Cerebellar cortex (tissue), 1 donor: ENCODE results near the gene SSUH2.

ENCODE experiments used
- DNase-seq: peaks from one replicate; pipeline ENCODE4 v3.0.0-alpha.2; 2015; ENCODE audit warnings: low spot score

The SSUH2 gene

DNA sequence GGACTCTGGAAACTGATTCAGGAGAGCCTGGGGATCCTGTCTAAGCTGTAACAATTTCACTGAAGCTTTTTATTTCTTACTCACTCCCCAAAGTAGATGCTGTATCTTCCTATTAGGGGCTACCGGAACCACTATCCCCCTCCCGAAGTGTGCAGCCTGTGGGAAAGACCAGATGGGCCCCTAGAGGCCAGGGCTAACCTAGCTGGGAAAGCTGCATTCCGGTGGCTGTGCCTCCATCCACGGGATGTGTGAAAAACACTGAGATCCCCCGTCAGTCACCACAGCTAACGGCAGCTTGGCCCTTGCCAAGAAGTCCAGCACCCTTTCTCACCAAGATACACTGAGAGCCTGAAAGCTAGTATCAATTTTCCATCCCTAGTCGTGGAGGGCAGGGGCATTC is 3.1 kb downstream of the SSUH2 start:
- no peak for DNase-seq

DNA sequence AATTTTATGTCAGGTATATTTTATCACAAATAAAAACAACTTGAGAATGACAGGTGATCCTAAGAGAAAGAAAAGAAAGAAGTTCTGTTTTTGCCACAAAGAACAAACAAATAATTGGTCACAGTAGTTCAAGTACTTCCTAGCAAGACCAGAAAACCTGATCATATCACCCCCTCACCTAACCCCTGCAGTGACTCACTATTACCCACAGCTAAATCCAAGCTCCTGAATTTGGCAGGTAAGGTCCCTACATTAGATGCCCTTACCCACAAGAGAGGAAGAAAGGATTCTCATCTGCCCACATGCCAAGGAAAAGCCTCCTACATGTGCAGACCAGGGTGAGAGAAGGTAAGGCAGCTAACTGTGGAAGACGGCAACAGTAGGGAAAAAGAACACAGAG is 4.4 kb downstream of the SSUH2 start:
- DNase-seq: no peak

DNA sequence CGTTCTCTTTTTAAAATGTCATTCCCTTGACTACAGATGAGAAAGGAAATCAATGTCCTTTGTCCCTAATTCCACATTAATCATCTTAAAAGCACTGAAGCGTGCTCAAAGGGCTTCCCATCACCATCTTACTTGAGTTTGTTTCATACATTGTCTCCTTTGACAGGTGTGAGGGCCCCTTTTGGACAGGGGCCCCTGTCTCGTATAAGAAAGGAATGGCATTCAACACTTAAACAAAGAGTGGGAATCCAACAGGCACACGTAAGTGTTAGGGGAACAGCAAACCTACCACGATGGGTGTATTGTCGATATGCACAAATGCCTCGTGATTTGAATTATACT is 5.0 kb downstream of the SSUH2 start:
- DNase-seq: no peak

DNA sequence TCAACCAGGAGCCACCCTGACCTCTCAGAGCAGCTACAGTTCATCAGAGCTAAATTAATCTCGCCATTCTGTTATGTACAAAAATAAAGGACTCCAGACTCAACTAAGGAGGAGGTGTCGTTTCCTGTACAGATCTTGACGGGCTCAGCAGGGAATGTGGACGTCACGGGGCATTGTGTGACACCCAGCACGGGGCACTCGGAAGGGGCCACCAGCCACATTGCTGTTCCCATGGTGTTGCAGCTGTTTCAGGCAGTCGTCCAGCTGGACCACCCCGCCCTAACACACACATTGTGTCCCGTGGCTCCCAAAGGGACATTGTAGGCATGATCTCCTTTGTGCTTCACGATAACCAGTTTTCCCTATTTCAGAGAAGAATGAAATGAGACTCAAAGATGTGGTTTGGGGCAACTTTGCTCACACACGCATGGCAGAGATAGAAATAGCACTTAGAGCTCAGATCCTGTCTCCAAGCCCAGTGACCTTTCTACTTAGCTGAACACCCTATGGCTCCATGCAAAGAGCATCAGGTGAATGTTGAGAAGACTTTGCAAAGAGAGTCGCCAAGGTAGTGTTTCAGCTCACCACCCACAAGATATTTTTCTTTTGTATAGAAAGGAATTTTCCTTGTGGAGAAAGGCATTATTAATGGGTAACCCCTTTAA is 5.5 kb downstream of the SSUH2 start:
- no peak for DNase-seq

DNA sequence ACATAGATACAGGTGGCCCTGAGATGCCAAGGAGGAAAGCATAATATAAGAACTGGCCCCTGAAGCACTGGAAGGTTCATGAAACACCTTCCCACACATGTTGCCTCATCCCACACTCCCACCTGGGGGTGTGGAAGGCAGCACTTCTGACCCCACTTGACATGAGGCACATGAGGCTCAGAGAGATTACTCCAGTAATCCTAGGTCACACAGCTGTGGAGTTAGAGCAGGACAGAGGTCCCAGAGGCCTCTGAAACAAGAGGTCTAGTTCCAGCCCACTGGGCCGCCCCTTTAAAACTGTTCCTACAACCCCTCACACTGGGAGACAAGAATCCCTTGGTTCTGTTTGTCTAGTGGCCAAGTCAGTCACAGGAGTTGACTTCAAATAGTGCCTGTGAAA is 7.2 kb downstream of the SSUH2 start:
- DNase-seq: no peak

DNA sequence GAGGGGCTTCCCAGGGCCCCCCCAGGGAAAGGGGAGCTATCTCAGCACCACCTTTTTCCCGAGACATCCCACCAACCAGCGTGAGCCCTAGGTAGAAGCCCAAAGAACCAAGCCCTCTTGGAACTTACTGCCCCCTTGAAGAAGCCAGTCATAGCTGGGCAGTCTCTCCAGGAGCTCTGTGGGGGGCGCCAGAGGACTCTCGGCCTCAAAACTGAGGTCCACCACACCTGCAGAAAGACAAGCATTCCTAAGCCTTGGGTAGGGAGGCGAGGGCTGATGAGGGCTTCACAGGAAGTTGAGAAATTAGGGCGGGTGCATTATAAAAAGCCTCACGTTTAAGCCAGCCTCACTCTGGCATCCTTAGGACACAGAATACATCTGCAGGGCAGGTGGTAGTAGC is 9.0 kb downstream of the SSUH2 start:
- DNase-seq: no peak

DNA sequence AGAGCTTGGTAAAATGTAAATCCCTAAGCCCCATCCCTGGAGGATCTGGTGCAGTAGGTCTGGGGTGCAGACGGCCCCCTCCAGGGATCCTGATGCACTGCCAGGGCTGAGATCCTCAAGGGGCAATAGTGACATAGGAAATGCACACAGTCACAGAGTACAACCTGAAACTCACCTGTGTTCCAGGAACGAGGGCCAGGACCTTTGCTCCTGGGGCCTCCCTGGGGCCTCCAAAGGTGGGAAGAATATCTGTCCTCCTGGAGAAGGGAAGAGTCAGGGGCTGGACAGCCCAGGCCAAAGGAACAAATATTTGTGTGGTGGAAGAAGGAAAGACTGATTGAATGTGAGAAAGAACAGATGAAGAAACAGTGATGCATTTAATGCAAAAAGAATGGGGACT is 9.5 kb downstream of the SSUH2 start:
- DNase-seq: no peak

DNA sequence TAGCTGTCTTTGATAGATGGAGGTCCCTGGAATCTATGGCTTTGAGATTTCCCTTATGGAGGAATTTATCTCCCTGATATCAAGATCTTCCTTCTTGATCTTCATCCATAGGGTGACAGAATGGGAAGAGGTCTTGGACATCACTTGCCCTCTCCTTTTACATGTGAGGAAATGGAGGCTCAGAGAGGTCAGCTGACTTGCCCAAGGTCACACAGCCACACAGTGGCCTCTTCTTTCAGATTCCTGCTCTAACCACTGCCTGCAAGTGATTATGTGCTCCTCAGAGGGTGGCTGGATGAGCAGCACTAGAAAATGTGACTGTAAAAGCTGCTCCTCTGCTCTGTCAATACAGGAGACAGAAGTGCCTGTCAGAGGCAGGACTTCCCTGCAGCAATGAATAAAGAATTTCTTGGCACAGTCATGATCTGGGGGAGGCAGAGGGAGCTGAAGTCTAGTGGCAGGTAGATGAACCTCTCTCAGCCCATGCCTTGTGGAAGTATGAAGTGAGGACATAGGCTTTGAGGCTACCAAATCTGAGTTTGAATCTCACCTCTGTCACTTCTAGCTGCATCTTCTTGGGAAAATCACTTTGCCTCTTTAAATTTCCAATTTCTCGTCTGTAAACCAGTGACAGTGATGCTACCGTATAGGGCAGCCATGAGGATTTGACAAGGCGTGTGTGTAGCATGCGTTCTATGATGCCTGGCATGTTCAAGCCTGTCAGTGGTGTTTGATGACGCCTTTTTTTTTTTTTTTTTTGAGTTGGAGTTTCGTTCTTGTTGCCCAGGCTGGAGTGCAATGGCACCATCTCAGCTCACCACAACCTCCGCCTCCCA is 12.0 kb downstream of the SSUH2 start:
- DNase-seq: no peak

DNA sequence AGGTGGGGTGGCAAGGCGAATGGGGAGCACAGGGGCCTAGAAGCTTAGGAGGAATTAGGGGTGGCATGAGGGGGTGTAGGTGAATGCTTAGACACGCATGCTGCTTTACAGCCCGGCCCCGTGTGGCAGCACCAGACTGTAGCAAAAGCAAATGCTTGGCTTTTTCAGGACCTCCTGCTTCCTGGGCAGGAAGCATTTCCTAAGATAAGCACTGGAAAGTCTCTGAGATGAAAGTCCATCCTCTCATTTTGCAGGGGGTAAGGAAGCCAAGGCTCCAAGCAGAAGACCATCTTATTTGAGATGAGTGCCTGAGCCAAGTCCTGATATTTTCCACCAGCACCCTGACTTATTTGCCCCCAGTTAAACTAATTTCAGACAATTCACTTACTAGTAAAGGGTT is 12.9 kb downstream of the SSUH2 start:
- no peak for DNase-seq

DNA sequence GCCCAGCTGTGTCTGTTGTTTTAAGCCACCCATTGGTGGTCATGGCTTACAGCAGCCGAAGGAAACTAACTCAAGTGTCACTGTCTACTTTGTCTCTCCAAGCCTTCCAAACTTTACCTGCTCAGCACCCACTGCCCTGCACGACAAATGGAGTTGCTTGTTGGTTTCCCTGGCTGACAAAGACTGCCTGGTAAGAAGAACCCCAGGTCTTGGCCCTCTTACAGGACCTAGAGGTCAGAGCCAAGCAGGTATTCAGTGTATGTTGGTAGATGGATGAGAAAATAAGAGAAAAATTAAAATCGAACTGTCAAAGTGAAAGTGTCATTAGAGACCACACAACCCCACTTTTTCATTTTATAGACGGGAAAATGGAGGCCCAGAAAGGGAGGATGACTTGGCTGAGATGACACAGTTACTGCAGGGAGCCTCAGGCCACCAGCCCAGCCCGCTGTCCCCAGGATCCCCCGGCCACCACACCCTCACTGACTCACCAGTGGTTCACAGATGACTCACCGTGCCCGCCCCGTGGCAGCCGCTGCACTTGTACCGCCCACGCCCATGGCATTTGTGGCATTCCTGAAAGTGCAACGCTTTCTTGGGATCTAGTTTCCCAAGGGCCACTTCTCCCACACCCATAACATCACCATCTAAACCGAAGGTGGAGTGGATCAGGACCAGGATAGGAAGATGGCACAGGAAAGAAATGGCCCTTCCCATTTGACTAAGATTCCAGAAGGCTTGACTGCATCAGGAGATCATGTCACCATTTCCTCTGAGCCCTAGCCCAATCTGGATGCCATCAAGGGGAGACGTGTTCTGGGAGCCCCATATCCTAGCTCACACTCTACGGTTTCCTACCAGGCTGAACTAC is 15.2 kb downstream of the SSUH2 start:
- no peak for DNase-seq

DNA sequence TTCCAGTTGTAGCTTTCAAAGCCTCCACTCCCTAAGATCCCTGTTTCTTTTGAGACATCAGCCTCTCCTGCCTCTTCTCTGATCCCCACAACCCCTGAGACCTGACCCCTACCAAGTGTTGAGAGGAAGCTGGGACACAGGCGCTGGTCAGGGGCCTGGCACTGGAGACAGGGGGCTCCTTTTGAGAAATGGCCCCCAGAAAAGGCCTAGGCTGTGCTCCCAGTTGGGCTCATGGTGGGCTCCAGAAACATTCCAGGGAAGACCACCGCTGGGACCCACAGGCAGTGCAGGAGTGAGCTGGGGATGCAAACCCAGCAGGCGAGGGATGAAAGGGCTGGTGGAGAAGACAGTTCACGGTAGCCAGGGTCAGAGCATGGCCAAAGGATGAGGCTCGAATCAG is 16.6 kb downstream of the SSUH2 start:
- no peak for DNase-seq

DNA sequence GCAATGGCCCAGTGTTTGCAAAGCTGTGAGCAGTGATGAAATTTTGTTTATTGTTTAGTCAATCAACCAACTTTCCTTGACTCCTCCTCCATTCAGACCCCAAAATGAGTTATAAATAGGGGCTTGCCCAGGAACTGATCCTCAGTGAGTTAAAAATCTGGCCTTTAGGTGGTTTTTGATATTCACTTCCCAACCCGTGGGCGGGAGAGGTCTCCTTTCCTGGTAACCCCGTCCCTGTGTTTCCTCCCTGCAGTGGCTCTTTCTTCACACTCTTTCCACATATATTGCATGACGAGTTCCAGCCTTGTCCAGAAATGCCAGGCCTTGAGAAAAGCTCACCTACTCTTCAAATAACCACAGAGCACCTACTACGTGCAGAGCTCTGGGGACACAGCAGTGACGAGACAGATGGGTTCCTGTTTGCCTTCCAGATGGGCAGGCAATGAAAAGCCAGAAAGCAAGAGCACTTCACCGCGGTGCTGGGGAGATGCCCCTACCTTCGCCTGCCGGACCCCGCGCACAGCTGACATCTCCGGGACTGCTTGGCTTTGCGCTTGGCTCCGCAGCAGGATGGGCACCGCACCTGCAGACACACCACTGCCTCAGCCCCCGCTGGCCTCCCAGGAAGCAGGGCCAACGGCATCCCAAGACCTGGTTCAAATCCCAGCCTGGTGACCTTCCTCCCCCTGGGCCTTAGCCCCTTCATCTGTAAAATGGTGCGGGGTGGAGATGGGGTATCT is 17.2 kb downstream of the SSUH2 start:
- no peak for DNase-seq

DNA sequence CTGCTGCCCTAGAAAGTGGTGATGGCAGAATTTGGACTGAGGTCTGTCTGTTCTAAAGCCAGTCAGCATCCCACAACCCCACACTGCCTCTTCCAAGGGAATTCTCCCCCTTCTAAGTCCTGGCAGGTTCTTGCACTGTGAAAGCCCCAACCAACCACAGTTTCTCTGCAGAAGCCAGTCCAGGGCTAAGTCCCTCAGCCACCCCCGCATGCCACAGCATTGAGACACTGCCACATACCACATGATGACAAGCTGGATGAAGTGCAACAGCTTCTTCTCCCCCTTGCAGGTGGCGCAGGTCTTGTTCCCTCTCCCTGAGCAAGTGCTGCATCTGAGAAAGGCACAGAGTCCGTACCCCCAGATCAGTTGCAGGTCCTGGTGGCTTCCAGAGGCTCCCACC is 18.6 kb downstream of the SSUH2 start:
- no peak for DNase-seq

DNA sequence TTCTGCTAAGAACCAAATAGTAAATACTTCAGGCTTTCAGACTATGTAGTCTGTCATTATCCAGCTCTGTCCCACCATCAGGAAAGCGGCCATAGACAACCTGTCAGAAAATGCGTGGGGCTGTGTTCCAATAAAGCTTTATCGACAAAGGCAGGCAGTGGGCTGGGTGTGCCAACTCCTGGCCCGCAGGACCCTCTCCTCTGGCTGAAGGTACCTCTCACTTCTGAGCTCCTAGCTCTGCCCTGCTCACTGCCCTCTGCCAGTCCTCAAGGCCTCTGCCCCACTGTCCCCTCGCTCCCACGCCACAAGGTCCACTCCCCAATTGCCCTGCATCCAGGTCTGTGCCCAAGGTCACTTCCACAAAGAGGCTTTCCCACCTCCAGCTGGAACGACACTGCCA is 20.0 kb downstream of the SSUH2 start:
- no peak for DNase-seq

DNA sequence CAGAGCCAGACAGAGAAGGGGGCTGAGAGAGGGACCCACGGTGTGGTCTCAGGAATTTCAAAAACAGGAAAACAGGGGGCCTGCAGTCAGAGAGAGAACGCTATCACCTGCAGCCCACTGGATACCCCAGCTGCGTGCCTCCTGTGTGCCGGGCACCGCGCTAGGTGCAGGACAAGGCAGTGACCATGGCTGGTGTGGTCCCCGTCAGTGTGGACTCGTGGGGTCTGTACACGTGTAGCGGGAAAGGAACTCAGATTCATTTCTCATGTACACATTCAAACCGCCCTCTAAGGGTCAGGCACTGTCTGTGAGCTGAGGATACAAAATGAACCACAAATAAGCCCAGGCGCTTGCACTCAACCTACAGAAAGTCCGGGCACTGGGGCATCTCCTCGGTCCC is 20.9 kb downstream of the SSUH2 start:
- no peak for DNase-seq

DNA sequence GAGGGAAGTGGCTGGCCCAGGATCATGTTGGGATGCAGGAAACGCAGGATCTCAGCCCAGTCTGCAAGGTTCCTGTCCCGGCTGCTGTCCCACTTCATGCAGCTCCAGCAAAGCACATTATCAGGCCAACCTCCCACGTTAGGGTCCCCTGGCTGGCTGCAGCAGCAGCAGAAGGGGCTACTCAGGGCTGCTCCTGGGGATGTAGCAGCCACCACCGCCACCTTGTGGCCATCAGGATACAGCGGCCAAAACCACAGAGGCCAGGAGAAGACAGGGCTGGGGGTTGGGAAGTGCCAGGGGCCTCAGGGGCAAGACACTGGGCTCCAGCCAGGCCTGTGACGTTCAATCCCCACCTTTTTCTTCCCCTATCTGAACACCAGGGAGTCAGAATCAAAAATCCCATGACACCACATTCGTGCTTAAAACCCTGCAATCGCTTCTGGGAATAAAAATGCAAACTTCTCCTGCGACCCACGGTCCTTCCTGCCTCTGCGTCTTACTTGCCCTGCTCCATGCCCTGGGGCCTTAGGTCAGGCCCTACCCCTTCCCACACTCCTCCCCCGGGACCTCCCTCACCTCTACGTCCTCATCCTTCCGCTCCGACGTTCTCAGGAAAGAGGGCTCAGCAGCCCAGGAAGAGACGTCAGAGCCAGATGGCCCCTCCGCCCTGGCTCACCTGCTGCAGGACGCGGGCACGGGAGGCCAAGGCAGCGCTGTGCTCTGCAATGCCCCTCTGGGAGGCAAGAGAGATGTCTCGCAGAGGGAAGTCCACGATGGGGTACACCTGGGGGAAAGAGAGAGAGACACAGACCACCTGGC is 21.5 kb downstream of the SSUH2 start:
- DNase-seq: peak; percentile 43

DNA sequence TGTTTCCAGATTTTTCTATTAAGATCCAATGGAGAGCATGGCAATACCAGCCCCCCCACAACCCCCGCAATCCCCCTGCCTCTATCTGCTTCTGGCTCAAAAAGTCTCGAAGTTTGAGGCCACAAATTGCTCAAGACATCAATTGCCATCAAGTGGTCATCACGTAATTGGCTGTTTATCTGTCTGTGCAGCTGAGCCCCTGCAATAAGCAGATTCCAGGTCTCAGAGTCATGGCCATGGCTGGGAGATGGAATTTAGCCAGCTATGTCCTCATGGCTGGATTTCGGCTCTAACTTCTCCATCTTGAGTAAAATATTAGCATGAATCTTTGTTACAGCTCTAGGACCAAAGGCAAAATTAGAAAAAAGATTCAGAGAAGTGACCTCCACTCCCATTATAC is 22.7 kb downstream of the SSUH2 start:
- DNase-seq: no peak

DNA sequence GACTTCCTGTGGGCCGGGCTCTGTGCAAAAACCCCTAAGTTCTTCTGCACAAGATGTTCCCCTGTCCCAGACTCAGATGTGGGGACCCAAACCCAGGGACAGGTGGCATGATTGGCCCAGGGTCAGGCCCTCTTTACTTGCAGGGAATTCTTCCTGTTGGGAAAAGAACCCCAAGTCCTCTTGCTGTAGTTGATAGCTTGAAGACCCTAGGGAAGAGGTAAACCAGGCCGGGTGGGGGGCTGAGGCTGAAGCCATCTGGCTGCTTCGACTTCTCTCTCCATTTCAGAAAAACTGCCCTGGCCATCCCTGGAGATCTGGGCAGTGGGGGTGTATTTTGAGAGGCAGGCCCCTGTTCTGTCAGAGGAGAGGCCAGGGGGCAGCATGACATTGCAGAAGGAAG is 23.5 kb downstream of the SSUH2 start:
- DNase-seq: no peak

DNA sequence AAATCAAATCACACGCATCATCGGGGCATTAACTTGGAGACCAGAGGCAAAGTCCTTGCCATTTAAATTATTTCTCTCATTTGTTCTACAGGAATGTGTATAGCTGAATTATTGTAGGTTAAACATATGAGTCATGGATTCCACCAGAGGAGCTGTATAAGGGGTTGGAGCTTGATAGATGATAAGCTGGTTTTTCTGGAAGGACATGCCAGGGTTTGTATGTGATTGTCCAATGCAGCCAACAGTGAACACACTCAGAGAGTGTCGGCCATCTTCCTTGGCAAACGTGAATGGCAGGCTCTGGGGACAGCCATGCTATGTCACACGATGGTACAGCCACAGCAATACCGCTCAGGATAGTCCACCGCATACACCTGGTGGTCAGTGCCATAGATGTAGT is 25.1 kb downstream of the SSUH2 start:
- DNase-seq: no peak

DNA sequence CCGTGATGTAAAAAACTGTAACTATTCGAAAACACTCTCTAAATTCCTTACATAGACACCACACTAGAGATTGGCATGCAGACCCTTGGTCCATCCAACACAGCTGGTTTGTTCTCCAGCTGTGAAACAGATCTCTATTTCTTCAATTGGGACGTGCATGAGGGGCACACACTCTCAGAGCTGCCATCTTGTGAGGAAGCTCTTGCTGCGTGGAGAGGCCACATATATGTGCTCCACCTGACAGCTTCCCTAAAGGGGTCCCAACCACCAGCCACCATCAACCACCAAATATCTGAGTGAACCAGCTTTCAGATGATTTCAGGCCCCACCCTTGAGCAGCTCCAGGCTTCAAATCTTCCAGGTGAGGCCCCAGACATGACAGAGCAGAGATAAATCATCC is 25.6 kb downstream of the SSUH2 start:
- no peak for DNase-seq

DNA sequence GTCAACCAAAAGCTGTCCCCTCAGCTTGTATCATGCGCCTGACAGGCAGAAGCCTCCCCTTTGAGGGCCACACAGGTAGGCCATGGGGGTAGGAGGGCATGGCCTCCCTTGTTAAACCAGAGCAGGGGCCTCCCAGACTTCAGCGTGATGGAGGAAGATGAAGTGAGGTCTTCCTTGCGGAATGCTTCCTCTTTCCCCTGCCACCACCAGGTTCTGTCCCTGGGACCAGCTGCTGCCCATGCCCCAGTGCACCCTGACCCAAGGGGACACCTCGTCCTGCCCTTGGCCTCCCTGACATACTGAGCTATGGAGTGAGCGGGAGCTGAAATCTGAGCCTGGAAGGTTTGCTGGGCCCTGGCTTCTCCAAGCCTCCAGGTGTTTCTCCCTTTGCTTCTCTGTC is 26.7 kb downstream of the SSUH2 start:
- DNase-seq: no peak
